MG63 (cell line): ENCODE results near the gene NCAM1. TPM values are rescaled to one million over a fixed set of nuclear protein-coding genes. Genes with fewer than 3 reads are reported as not detected.

Experiments used
- DNase-seq: peaks from one replicate; pipeline ENCODE4 v3.0.0-alpha.2; 2020
- H3K27me3 ChIP-seq: fragments of 250-450 bp; sonication (Bioruptor Pico); 2 replicates; pipeline ENCODE4 v1.5.1; 2020; ENCODE audit warnings: mild to moderate bottlenecking, moderate library complexity
- H3K36me3 ChIP-seq: fragments of 250-450 bp; sonication (Bioruptor Pico); 2 replicates; pipeline ENCODE4 v1.5.1; 2020; ENCODE audit warnings: mild to moderate bottlenecking, moderate library complexity
- H3K4me3 ChIP-seq: fragments of 250-450 bp; sonication (Bioruptor Pico); 2 replicates; pipeline ENCODE4 v1.5.1; 2020; ENCODE audit warnings: mild to moderate bottlenecking, moderate library complexity
- H3K9me3 ChIP-seq: fragments of 250-450 bp; sonication (Bioruptor Pico); 2 replicates; pipeline ENCODE4 v1.5.1; 2020; ENCODE audit warnings: mild to moderate bottlenecking, moderate library complexity
- total RNA-seq: library from RNA; depleted of rRNA; stranded (reverse); fragments of >200 nt; shearing (Covaris generic); gene quantifications from 2 replicates; pipeline ENCODE4 v1.2.3, GENCODE V29; 2014; ENCODE audit warnings: low replicate concordance

NCAM1 gene
- total RNA-seq, 1 experiment from 2014 or later: 6.2 TPM

- Histone ChIP-seq H3K27me3 (no peaks in the 10 kb centered on the region; the same call in 1 of the 2 replicates), H3K4me3 (no peak overlapping the region), H3K9me3 (no peaks in the 10 kb centered on the region), H3K36me3 (no peaks in the 10 kb centered on the region)
- DNase-seq: no peak
Measured at GRCh38 chr11:113159988-113160807, 199.0 kb downstream of the NCAM1 start.

DNA sequence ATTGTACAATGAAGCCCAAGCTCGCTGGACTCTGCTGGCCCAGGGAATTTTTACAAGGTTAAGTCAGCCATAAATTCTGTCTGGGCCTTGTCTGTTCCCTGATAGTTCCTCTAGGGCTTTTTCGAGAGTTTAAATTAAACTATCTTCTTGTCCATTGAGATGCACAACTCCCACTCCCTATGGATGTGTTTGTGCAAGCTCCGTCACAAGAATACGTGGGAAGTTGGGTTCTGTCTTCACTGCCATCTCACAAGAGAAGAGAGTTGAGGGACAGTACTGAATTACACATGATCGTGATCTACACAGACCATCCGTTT, 199.5 kb downstream of the NCAM1 start:
- no peaks in the 10 kb centered on the region for H3K9me3 ChIP-seq
- no peaks in the 10 kb centered on the region for H3K36me3 ChIP-seq
- H3K4me3 ChIP-seq: no peak overlapping the region
- DNase-seq: no peak
- H3K27me3 ChIP-seq: no peaks in the 10 kb centered on the region; the same call in 1 of the 2 replicates

GRCh38 chr11:113161711-113162591, 200.7 kb downstream of the NCAM1 start:
- Histone ChIP-seq H3K27me3 (no peaks in the 10 kb centered on the region; the same call in 1 of the 2 replicates), H3K4me3 (no peak overlapping the region), H3K9me3 (no peaks in the 10 kb centered on the region), H3K36me3 (no peaks in the 10 kb centered on the region)
- peak; percentile 4 for DNase-seq

- Histone ChIP-seq H3K9me3 (no peaks in the 10 kb centered on the region), H3K27me3 (no peaks in the 10 kb centered on the region; the same call in 1 of the 2 replicates), H3K36me3 (no peaks in the 10 kb centered on the region), H3K4me3 (no peak overlapping the region)
- DNase-seq: no peak
Measured at GRCh38 chr11:113162592-113162962, 201.4 kb downstream of the NCAM1 start.

DNA sequence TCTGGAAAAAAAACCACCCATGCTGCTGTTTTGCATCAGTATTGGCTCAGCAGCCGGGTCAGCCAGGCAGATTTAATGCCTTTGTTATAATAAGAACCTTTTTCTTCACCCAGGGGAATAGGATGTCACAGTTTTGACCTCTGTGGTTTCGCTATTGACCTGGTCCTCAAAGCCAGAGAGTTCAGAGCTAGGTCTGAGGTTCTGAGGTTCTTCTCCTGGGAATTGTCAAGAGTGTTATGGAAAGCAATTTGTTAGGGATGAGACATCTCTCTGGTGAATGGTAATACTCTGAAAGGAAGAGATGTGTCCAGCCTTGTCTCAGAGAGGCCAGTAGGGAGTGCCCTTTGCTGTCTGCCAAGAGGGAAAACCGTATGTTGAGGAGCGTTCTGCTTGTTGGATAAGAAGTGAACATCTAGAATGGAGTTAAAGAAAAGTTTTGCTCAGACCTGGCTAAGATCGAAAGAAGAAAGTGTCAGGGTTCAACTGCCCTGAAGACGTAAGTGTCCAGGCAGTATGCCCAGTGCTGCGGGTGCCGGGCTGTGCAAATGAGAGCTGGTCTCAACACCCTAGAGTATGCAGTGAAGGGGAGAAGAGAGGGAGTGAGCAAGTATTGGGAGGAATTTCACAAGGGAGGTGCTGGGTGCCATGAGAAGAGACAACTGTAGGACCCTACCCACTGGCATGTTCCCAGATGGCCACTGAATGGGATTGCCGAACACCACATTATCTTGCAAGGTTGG, 202.2 kb downstream of the NCAM1 start:
- Histone ChIP-seq H3K36me3 (no peaks in the 10 kb centered on the region), H3K4me3 (no peak overlapping the region)
- DNase-seq: no peak

GRCh38 chr11:113166280-113166679, 205.1 kb downstream of the NCAM1 start:
- no peak overlapping the region for H3K4me3 ChIP-seq
- H3K36me3 ChIP-seq: no peaks in the 10 kb centered on the region
- no peaks in the 10 kb centered on the region for H3K9me3 ChIP-seq
- DNase-seq: no peak
- H3K27me3 ChIP-seq: no peaks in the 10 kb centered on the region; the same call in 1 of the 2 replicates

More for the DNA sequence above, 202.2 kb downstream of the NCAM1 start:
- H3K27me3 ChIP-seq: no peaks in the 10 kb centered on the region; the same call in 1 of the 2 replicates
- H3K9me3 ChIP-seq: no peaks in the 10 kb centered on the region

GRCh38 chr11:113167599-113167998, 206.4 kb downstream of the NCAM1 start:
- no peaks in the 10 kb centered on the region; the same call in 1 of the 2 replicates for H3K27me3 ChIP-seq
- H3K4me3 ChIP-seq: no peak overlapping the region
- no peaks in the 10 kb centered on the region for H3K9me3 ChIP-seq
- no peaks in the 10 kb centered on the region for H3K36me3 ChIP-seq
- no peak for DNase-seq

GRCh38 chr11:113168354-113169342, 207.4 kb downstream of the NCAM1 start:
- Histone ChIP-seq H3K27me3 (no peaks in the 10 kb centered on the region), H3K36me3 (no peaks in the 10 kb centered on the region), H3K4me3 (no peak overlapping the region), H3K9me3 (no peaks in the 10 kb centered on the region)
- no peak for DNase-seq

GRCh38 chr11:113172382-113172951, 211.2 kb downstream of the NCAM1 start:
- no peak for DNase-seq
- H3K4me3 ChIP-seq: no peak overlapping the region
- H3K9me3 ChIP-seq: peaks cover 5% of the 10 kb centered on the region
- H3K36me3 ChIP-seq: no peaks in the 10 kb centered on the region
- no peaks in the 10 kb centered on the region; the same call in 1 of the 2 replicates for H3K27me3 ChIP-seq

GRCh38 chr11:113173126-113173525, 211.9 kb downstream of the NCAM1 start:
- no peak for DNase-seq
- Histone ChIP-seq H3K4me3 (no peak overlapping the region), H3K27me3 (no peaks in the 10 kb centered on the region; the same call in 1 of the 2 replicates), H3K9me3 (peaks cover 5% of the 10 kb centered on the region), H3K36me3 (no peaks in the 10 kb centered on the region)

DNA sequence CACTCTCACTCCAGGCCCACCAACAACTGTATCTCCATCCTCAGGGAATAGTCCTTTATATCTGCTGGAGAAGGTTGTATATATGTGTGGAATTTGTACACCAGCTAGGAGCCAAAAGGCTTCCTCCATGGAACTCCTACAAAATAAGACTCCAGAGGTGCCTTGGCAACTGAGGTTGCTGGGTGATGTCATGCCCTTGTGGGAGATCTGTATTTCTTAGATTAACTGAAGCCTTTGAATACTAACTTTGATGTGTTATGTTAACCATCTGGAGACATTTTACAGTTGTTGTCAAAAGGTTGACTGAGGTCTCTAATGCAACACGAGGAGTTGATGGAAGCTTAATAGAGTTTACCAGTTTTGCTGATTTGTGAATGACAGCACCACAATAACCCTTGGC, 213.7 kb downstream of the NCAM1 start:
- peak; percentile 29 for DNase-seq
- no peak overlapping the region for H3K4me3 ChIP-seq
- H3K9me3 ChIP-seq: peaks cover 5% of the 10 kb centered on the region

GRCh38 chr11:113176599-113177360, 215.6 kb downstream of the NCAM1 start:
- Histone ChIP-seq H3K4me3 (no peak overlapping the region), H3K36me3 (no peaks in the 10 kb centered on the region), H3K9me3 (peaks cover 5% of the 10 kb centered on the region), H3K27me3 (no peaks in the 10 kb centered on the region; the same call in 1 of the 2 replicates)
- DNase-seq: peak; percentile 21

More for the DNA sequence above, 213.7 kb downstream of the NCAM1 start:
- Histone ChIP-seq H3K36me3 (no peaks in the 10 kb centered on the region), H3K27me3 (no peaks in the 10 kb centered on the region; the same call in 1 of the 2 replicates)

GRCh38 chr11:113177671-113178070, 216.5 kb downstream of the NCAM1 start:
- Histone ChIP-seq H3K36me3 (no peaks in the 10 kb centered on the region), H3K4me3 (no peak overlapping the region), H3K9me3 (peaks cover 5% of the 10 kb centered on the region), H3K27me3 (no peaks in the 10 kb centered on the region; the same call in 1 of the 2 replicates)
- no peak for DNase-seq

- DNase-seq: no peak
Measured at GRCh38 chr11:113178381-113179070, 217.3 kb downstream of the NCAM1 start.

More at GRCh38 chr11:113178381-113179070, 217.3 kb downstream of the NCAM1 start:
- Histone ChIP-seq H3K27me3 (no peaks in the 10 kb centered on the region; the same call in 1 of the 2 replicates), H3K9me3 (peaks cover 5% of the 10 kb centered on the region), H3K4me3 (no peak overlapping the region), H3K36me3 (no peaks in the 10 kb centered on the region)
